GM12874 (cell line): Measurements from ENCODE around the gene CYFIP2.

ENCODE experiments used
- TF ChIP-seq, protein P1 (sequence below): IDR thresholded peaks from 2 replicates; pipeline ENCODE4 v1.5.1; 2011; ENCODE audit warnings: low read depth, mild to moderate bottlenecking, control low read depth, low read length, moderate library complexity; ENCODE audit not compliant: insufficient read depth

Gene CYFIP2

GRCh38 chr5:157283434-157283833, 17.5 kb downstream of the CYFIP2 start:
- TF ChIP-seq, protein P1, sequence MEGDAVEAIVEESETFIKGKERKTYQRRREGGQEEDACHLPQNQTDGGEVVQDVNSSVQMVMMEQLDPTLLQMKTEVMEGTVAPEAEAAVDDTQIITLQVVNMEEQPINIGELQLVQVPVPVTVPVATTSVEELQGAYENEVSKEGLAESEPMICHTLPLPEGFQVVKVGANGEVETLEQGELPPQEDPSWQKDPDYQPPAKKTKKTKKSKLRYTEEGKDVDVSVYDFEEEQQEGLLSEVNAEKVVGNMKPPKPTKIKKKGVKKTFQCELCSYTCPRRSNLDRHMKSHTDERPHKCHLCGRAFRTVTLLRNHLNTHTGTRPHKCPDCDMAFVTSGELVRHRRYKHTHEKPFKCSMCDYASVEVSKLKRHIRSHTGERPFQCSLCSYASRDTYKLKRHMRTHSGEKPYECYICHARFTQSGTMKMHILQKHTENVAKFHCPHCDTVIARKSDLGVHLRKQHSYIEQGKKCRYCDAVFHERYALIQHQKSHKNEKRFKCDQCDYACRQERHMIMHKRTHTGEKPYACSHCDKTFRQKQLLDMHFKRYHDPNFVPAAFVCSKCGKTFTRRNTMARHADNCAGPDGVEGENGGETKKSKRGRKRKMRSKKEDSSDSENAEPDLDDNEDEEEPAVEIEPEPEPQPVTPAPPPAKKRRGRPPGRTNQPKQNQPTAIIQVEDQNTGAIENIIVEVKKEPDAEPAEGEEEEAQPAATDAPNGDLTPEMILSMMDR, result no peak

GRCh38 chr5:157284458-157285212, 18.7 kb downstream of the CYFIP2 start:
- TF ChIP-seq, protein P1, result no peak

DNA sequence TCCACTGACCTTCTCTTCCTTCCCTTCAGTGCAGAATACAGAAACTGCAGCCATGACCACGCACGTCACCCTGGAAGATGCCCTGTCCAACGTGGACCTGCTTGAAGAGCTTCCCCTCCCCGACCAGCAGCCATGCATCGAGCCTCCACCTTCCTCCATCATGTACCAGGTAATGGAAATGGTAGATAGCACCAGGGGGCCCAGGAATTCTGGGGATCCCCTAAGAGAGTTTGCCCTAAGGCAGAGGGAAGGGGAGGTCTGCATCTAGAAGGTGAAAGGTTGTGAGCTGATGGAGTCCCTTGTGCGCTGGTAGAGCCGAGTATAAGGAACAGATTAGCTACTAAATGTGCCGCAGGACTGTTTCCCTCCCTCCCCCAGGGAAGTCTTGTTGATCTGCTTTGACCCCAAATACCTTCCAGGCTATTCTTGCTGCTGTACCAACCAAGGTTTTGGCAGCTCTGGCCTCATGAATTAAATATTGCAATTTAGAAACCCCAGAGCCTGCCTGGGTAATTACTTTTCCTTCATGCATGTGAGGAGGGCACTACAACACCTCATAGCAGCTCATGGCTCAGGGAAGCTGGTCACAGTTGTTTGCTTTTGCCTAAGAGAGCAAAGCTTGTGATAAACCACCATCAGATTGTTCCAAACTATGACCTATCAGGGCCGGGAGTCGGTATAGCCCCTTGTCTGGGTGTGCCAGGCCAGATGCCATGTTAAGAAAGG, 19.6 kb downstream of the CYFIP2 start:
- TF ChIP-seq, protein P1, result no peak

GRCh38 chr5:157286761-157287211, 20.9 kb downstream of the CYFIP2 start:
- TF ChIP-seq, protein P1, result no peak

- TF ChIP-seq, protein P1, result no peak
Measured at GRCh38 chr5:157288405-157289163, 22.7 kb downstream of the CYFIP2 start.

- TF ChIP-seq, protein P1, result no peak
Measured at GRCh38 chr5:157289164-157289819, 23.4 kb downstream of the CYFIP2 start.
